GM21717 (cell line): ENCODE results near the gene CST6.

Experiments used
- ATAC-seq: cut with Tn5 transposase; IDR thresholded peaks from one replicate; pipeline ENCODE4 v1.9.1; 2021; ENCODE audit warnings: mild to moderate bottlenecking, moderate library complexity; ENCODE audit not compliant: unreplicated experiment

CST6 gene

GRCh38 chr11:66042996-66043906 lies 31.4 kb downstream of the CST6 start:
- no peak for ATAC-seq

GRCh38 chr11:66044757-66045156 lies 32.9 kb downstream of the CST6 start:
- no peak for ATAC-seq

- peak; percentile 53 for ATAC-seq
Observed at GRCh38 chr11:66045177-66045639, 33.4 kb downstream of the CST6 start.

GRCh38 chr11:66046901-66047300 lies 35.1 kb downstream of the CST6 start:
- no peak for ATAC-seq

- ATAC-seq = no peak
Observed at GRCh38 chr11:66047541-66048365, 35.9 kb downstream of the CST6 start.

- ATAC-seq = no peak
Observed at GRCh38 chr11:66048547-66049323, 36.9 kb downstream of the CST6 start, which contains the start of gene GAL3ST3. Gene GAL3ST3 (minus strand): TSS chr11:66049161. CDS start chr11:66045415, 3,746 bp downstream.

GRCh38 chr11:66050581-66051231 lies 38.9 kb downstream of the CST6 start:
- ATAC-seq = no peak

- ATAC-seq = no peak
Observed at GRCh38 chr11:66051371-66051765, 39.6 kb downstream of the CST6 start.

GRCh38 chr11:66051766-66052663 lies 40.2 kb downstream of the CST6 start, which contains the start of gene SF3B2:
Gene SF3B2 (plus strand): TSS chr11:66052364. CDS start chr11:66052385, 21 bp downstream.
- ATAC-seq = peak; percentile 79

- no peak for ATAC-seq
Observed at GRCh38 chr11:66052664-66052982, 40.8 kb downstream of the CST6 start.

- no peak for ATAC-seq
Observed at GRCh38 chr11:66055021-66055420, 43.2 kb downstream of the CST6 start.

GRCh38 chr11:66056501-66056900 lies 44.7 kb downstream of the CST6 start:
- ATAC-seq = no peak

- ATAC-seq = no peak
Observed at GRCh38 chr11:66059966-66060680, 48.3 kb downstream of the CST6 start.

- ATAC-seq = no peak
Observed at GRCh38 chr11:66061268-66061667, 49.5 kb downstream of the CST6 start.

GRCh38 chr11:66062408-66062807 lies 50.6 kb downstream of the CST6 start:
- no peak for ATAC-seq
